GM06990 (cell line): ENCODE data around the gene ABR.
"Not testable (repeated sequence)": the region's sequence is repeated elsewhere in the genome, so short reads cannot be mapped to it uniquely, and the experiment has no call there.

Experiments used
- DNase-seq: peaks from one replicate; pipeline ENCODE4 v3.0.0-alpha.2; 2011; ENCODE audit not compliant: insufficient read length; ENCODE audit errors: extremely low read depth
- H3K27me3 ChIP-seq: replicated peaks from 2 replicates; pipeline ENCODE4 v1.6.0; 2011; ENCODE audit warnings: low read length; ENCODE audit not compliant: control insufficient read depth, insufficient read depth
- H3K36me3 ChIP-seq: 2 replicates; pipeline ENCODE4 v1.5.1; 2011; ENCODE audit warnings: low read length; ENCODE audit not compliant: control insufficient read depth, insufficient read depth
- H3K4me3 ChIP-seq: replicated peaks from 2 replicates; pipeline ENCODE4 v1.5.1; 2011; ENCODE audit warnings: low read depth, mild to moderate bottlenecking, control low read depth, low read length
- TF ChIP-seq, protein P1 (sequence below): IDR thresholded peaks from 2 replicates; pipeline ENCODE4 v1.5.1; 2011; ENCODE audit warnings: low read length, control low read depth, mild to moderate bottlenecking, inconsistent platforms; ENCODE audit not compliant: insufficient read depth, poor library complexity, severe bottlenecking

Gene ABR

GRCh38 chr17:1153795-1154546 is 25.8 kb downstream of the ABR start:
- H3K27me3 ChIP-seq, result no peaks in the 10 kb centered on the region
- H3K36me3 ChIP-seq, result peaks cover 8% of the 10 kb centered on the region
- TF ChIP-seq, protein P1, sequence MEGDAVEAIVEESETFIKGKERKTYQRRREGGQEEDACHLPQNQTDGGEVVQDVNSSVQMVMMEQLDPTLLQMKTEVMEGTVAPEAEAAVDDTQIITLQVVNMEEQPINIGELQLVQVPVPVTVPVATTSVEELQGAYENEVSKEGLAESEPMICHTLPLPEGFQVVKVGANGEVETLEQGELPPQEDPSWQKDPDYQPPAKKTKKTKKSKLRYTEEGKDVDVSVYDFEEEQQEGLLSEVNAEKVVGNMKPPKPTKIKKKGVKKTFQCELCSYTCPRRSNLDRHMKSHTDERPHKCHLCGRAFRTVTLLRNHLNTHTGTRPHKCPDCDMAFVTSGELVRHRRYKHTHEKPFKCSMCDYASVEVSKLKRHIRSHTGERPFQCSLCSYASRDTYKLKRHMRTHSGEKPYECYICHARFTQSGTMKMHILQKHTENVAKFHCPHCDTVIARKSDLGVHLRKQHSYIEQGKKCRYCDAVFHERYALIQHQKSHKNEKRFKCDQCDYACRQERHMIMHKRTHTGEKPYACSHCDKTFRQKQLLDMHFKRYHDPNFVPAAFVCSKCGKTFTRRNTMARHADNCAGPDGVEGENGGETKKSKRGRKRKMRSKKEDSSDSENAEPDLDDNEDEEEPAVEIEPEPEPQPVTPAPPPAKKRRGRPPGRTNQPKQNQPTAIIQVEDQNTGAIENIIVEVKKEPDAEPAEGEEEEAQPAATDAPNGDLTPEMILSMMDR, result no peak
- H3K4me3 ChIP-seq, result no peak overlapping the region
- no peak for DNase-seq

DNA sequence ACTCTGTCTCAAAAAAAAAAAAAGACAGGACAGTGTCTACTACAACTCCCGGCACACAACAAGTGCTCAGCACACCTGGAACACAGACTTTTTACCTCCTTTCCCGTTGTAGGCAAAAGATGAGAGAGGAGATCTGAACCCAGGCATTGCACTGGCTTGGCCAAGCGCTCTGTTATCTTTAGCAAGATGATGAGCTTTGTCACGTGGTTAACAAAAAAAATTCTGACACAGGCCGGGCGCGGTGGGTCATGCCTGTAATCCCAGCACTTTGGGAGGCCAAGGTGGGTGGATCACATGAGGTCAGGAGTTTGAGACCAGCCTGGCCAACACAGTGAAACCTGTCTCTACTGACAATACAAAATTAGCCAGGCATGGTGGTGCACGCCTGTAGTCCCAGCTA is 27.2 kb downstream of the ABR start:
- DNase-seq, H3K36me3 ChIP-seq, H3K27me3 ChIP-seq, H3K4me3 ChIP-seq: not testable (repeated sequence)

DNA sequence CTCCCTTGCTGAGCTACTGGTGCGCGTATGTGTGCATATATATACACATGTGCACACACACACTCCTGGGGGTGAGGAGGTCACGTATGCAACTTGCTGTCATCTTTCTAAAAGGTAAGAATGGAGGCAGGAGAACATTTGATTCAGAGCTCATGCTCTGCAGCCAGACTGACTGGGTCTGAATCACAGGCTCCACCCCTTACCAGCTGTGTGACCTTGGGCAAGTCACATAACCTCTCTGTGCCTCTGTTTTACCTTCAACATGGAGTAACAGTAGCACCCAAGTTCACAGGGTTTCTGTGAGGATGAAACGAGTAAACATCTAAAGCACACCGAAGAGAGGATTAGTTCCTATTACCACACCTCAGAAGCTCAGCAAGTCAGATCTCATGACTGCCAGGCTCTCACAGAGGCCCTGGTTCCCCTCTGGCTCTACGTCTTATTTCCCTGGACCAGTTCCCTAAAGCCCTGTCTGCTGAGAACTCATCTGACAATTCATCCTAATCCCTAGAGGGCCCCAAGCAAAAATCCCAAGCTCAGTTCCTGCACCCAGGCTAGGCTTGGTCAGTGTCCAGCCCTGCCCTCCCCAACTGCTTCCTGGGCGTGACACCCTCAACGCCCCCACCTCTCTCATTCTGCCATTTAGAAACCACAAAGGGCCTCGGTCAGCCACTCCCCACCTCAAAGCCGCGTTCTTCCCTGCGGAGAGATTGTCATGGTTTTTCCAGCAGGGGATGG is 28.7 kb downstream of the ABR start:
- TF ChIP-seq, protein P1, result no peak

DNA sequence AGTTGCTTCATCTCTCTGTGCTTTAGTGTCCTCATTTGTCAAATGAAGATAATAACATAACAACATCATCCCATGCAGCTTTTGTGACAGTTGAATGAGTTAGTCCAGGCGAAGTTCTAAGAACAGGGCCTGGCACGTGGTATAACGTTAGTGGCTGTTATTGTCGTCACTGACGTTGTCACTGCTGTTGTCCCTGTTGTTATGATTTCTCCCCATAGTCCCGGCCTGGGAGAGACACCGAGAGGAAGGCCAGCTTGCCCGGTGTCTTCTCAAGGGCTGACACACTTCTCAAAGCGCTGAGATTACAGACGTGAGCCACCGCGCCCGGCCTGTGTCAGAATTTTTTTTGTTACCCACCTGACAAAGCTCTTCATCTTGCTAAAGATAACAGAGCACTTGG is 29.9 kb downstream of the ABR start:
- DNase-seq, result no peak
- H3K4me3 ChIP-seq, result no peak overlapping the region
- H3K27me3 ChIP-seq, result no peaks in the 10 kb centered on the region
- TF ChIP-seq, protein P1, result no peak
- peaks cover 2% of the 10 kb centered on the region for H3K36me3 ChIP-seq

More for the DNA sequence above, 28.7 kb downstream of the ABR start:
- H3K27me3 ChIP-seq, result no peaks in the 10 kb centered on the region
- DNase-seq, result no peak
- peaks cover 2% of the 10 kb centered on the region for H3K36me3 ChIP-seq
- H3K4me3 ChIP-seq, result no peak overlapping the region

DNA sequence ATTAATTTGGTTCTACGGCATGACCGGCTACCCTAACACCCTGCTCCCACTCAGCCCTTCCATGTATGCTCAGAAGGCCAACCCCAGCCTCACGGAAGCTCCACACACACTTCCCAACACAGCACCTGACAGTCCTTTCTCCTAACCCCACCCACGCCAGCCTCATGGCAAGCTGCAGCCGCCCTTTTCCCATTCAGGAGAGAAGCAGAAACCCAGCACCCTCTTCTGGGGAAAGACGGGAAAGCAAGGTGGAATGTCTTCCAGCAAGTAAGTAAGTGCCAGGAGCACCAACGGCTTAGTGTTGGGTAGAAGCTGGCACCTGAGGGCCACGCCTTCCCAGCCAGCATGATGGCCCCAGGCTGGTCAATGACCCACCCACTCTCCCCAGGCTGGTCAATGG is 32.1 kb downstream of the ABR start:
- H3K36me3 ChIP-seq, result peaks cover 2% of the 10 kb centered on the region
- no peak for DNase-seq
- TF ChIP-seq, protein P1, result no peak

DNA sequence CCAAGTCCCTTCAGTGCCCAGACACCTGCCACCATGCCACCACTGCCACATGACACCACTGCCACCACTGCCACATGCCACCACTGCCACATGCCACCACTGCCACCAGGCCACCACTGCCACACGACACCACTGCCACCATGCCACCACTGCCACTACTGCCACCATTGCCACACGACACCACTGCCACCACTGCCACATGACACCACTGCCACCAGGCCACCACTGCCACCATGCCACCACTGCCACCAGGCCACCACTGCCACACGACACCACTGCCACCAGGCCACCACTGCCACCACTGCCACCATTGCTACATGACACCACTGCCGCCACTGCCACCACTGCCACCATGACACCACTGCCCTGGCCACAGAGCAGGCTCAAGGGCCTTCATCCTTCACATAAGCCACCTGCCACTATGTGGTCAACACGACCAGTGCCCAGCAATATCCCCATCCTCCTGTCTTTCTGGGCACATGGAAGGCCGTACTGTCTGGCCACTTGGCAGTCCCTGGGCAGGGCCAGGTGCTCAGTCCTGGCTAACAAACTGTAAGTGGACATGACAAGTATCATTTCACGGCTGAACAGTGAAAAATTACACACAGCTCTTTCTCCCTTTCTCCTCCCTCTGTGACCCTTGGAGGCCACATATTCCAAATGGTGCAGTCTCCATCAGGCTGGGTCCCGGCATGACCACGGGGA is 33.1 kb downstream of the ABR start:
- DNase-seq, result no peak
- Histone ChIP-seq H3K27me3 (no peaks in the 10 kb centered on the region), H3K36me3 (peaks cover 2% of the 10 kb centered on the region), H3K4me3 (no peak overlapping the region)
- TF ChIP-seq, protein P1, result no peak

More for the DNA sequence above, 32.1 kb downstream of the ABR start:
- Histone ChIP-seq H3K27me3 (no peaks in the 10 kb centered on the region), H3K4me3 (no peak overlapping the region)
